Midbrain (tissue), 1 donor: Measurements from ENCODE around the gene ELFN2.

ENCODE experiments used
- DNase-seq: peaks from one replicate; lab custom pipeline; 2025; lab: John Stamatoyannopoulos, UW

Gene ELFN2

GRCh38 chr22:37355174-37355573, 72.1 kb downstream of the ELFN2 start:
- no peak for DNase-seq

- DNase-seq: no peak
Observed at GRCh38 chr22:37354670-37355069, 72.6 kb downstream of the ELFN2 start.

- no peak for DNase-seq
Observed at GRCh38 chr22:37354261-37354660, 73.0 kb downstream of the ELFN2 start.

GRCh38 chr22:37353839-37354238, 73.4 kb downstream of the ELFN2 start:
- no peak for DNase-seq

- DNase-seq: no peak
Observed at GRCh38 chr22:37352481-37352880, 74.8 kb downstream of the ELFN2 start.

- no peak for DNase-seq
Observed at GRCh38 chr22:37351232-37351631, 76.0 kb downstream of the ELFN2 start.

- no peak for DNase-seq
Observed at GRCh38 chr22:37349043-37349814, 78.0 kb downstream of the ELFN2 start.

- no peak for DNase-seq
Observed at GRCh38 chr22:37346505-37346895, 80.8 kb downstream of the ELFN2 start.

GRCh38 chr22:37345863-37346504, 81.3 kb downstream of the ELFN2 start:
- DNase-seq: no peak

- DNase-seq: no peak
Observed at GRCh38 chr22:37344735-37345449, 82.4 kb downstream of the ELFN2 start.

GRCh38 chr22:37343863-37344734, 83.2 kb downstream of the ELFN2 start:
- DNase-seq: no peak

GRCh38 chr22:37343348-37343747, 83.9 kb downstream of the ELFN2 start:
- no peak for DNase-seq

GRCh38 chr22:37342065-37342464, 85.2 kb downstream of the ELFN2 start:
- no peak for DNase-seq

- no peak for DNase-seq
Observed at GRCh38 chr22:37340331-37341262, 86.7 kb downstream of the ELFN2 start.

- no peak for DNase-seq
Observed at GRCh38 chr22:37338539-37339246, 88.6 kb downstream of the ELFN2 start.

- DNase-seq: no peak
Observed at GRCh38 chr22:37337204-37337943, 89.9 kb downstream of the ELFN2 start.

GRCh38 chr22:37336579-37336978, 90.7 kb downstream of the ELFN2 start:
- no peak for DNase-seq

- no peak for DNase-seq
Observed at GRCh38 chr22:37335806-37336199, 91.5 kb downstream of the ELFN2 start.
